ENCODE data around the gene ITGA6.
"Not testable (repeated sequence)": the region's sequence is repeated elsewhere in the genome, so short reads cannot be mapped to it uniquely, and the experiment has no call there.

ITGA6 gene

GRCh38 chr2:172531309-172531708 lies 103.9 kb downstream of the ITGA6 start:
- Histone ChIP-seq H3K4me2 (ENCODE audit: low read length) (no peak overlapping the region), H3K4me1 (ENCODE audit: control insufficient read depth, low read length) (peaks cover 7% of the 10 kb centered on the region), H3K4me3 (ENCODE audit: low read length) (no peak overlapping the region), H4K20me1 (ENCODE audit: control insufficient read depth, insufficient read depth, low read depth, low read length) (no peaks in the 10 kb centered on the region), H3K79me2 (ENCODE audit: control insufficient read depth, low read length) (no peaks in the 10 kb centered on the region), H3K36me3 (ENCODE audit: control insufficient read depth, low read length) (peaks cover 6% of the 10 kb centered on the region), H3K27ac (ENCODE audit: low read depth, low read length) (no peak overlapping the region), H3K27me3 (ENCODE audit: control insufficient read depth, low read length) (no peaks in the 10 kb centered on the region), H3K9me3 (ENCODE audit: control insufficient read depth, insufficient read depth, low read length) (peaks cover 37% of the 10 kb centered on the region), H3F3A (ENCODE audit: control insufficient read depth, insufficient read depth) (no peaks in the 10 kb centered on the region), H3K9me2 (replicated peaks; ENCODE audit: control insufficient read depth, low read length) (no peaks in the 10 kb centered on the region)
- no peak for TF ChIP-seq CTCF (IDR thresholded peaks at IDR 0.05; ENCODE audit: low read depth, low read length, poor library complexity, severe bottlenecking)
- TF ChIP-seq EZH2phosphoT487 (IDR thresholded peaks at IDR 0.05; ENCODE audit: borderline replicate concordance, low read length), result no peak

GRCh38 chr2:172532461-172532860 lies 105.1 kb downstream of the ITGA6 start:
- H3K9me3 ChIP-seq (ENCODE audit: control insufficient read depth, insufficient read depth, low read length), result peaks cover 37% of the 10 kb centered on the region
- H3K27me3 ChIP-seq (ENCODE audit: control insufficient read depth, low read length); H3K9me2 ChIP-seq (replicated peaks; ENCODE audit: control insufficient read depth, low read length); H3K4me2 ChIP-seq (ENCODE audit: low read length); H4K20me1 ChIP-seq (ENCODE audit: control insufficient read depth, insufficient read depth, low read depth, low read length); H3K4me1 ChIP-seq (ENCODE audit: control insufficient read depth, low read length); H3K36me3 ChIP-seq (ENCODE audit: control insufficient read depth, low read length); H3K27ac ChIP-seq (ENCODE audit: low read depth, low read length); H3K79me2 ChIP-seq (ENCODE audit: control insufficient read depth, low read length); H3K4me3 ChIP-seq (ENCODE audit: low read length); H3F3A ChIP-seq (ENCODE audit: control insufficient read depth, insufficient read depth): not testable (repeated sequence)

DNA sequence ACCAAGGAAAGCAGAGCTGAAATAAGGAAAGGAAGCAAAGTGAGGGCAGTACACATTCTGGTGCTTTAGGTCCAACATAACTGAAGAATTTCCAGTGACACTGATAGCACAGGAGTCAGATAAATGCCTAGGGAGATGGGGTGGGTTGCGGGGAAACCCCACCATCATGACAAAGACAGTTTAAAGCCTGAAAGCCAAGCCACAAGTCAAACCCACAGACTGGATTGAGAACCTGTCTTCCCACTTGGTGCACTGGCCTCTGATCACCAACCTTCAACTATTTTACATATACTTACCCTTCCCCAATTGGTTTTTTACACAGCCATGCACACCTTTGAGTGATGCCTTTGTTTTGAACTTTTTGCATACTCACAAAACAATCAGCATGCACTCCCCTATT lies 106.3 kb downstream of the ITGA6 start:
- Histone ChIP-seq H3K4me3 (ENCODE audit: low read length) (no peak overlapping the region), H3K79me2 (ENCODE audit: control insufficient read depth, low read length) (no peaks in the 10 kb centered on the region), H3K27ac (ENCODE audit: low read depth, low read length) (no peak overlapping the region), H3K9me2 (replicated peaks; ENCODE audit: control insufficient read depth, low read length) (no peaks in the 10 kb centered on the region), H3F3A (ENCODE audit: control insufficient read depth, insufficient read depth) (no peaks in the 10 kb centered on the region), H3K9me3 (ENCODE audit: control insufficient read depth, insufficient read depth, low read length) (peaks cover 37% of the 10 kb centered on the region), H3K27me3 (ENCODE audit: control insufficient read depth, low read length) (no peaks in the 10 kb centered on the region), H4K20me1 (ENCODE audit: control insufficient read depth, insufficient read depth, low read depth, low read length) (no peaks in the 10 kb centered on the region), H3K36me3 (ENCODE audit: control insufficient read depth, low read length) (peaks cover 6% of the 10 kb centered on the region), H3K4me1 (ENCODE audit: control insufficient read depth, low read length) (peaks cover 7% of the 10 kb centered on the region), H3K4me2 (ENCODE audit: low read length) (no peak overlapping the region)
- TF ChIP-seq EZH2phosphoT487 (IDR thresholded peaks at IDR 0.05; ENCODE audit: borderline replicate concordance, low read length), result no peak
- TF ChIP-seq CTCF (IDR thresholded peaks at IDR 0.05; ENCODE audit: low read depth, low read length, poor library complexity, severe bottlenecking), result no peak

DNA sequence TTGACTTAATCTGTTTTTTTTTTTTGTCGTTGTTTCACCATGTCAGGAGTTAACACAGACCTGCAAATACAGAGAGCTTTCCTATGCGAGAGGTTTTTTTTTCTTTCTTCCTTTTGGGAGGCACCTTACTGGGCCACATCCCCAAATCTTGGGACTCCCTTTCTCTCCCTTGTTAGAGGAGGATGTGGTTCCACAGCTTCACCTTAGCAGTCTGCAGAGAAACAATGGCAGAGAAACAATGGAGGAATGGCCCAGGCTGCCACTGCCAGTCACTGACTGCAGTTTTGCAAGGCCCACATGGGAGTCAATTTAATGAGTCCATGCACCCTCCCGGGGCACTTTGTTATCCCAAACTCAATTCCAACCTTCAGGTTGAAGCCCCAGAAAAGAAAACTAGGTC lies 107.7 kb downstream of the ITGA6 start:
- H3K27ac ChIP-seq (ENCODE audit: low read depth, low read length), result no peak overlapping the region
- no peaks in the 10 kb centered on the region for H4K20me1 ChIP-seq (ENCODE audit: control insufficient read depth, insufficient read depth, low read depth, low read length)
- H3K4me2 ChIP-seq (ENCODE audit: low read length), result no peak overlapping the region
- no peak overlapping the region for H3K4me3 ChIP-seq (ENCODE audit: low read length)
- no peaks in the 10 kb centered on the region for H3K79me2 ChIP-seq (ENCODE audit: control insufficient read depth, low read length)
- peaks cover 43% of the 10 kb centered on the region for H3K9me3 ChIP-seq (ENCODE audit: control insufficient read depth, insufficient read depth, low read length)
- peaks cover 7% of the 10 kb centered on the region for H3K4me1 ChIP-seq (ENCODE audit: control insufficient read depth, low read length)
- H3K27me3 ChIP-seq (ENCODE audit: control insufficient read depth, low read length), result no peaks in the 10 kb centered on the region
- H3K9me2 ChIP-seq (replicated peaks; ENCODE audit: control insufficient read depth, low read length), result no peaks in the 10 kb centered on the region
- H3F3A ChIP-seq (ENCODE audit: control insufficient read depth, insufficient read depth), result no peaks in the 10 kb centered on the region
- TF ChIP-seq CTCF (IDR thresholded peaks at IDR 0.05; ENCODE audit: low read depth, low read length, poor library complexity, severe bottlenecking), result no peak
- TF ChIP-seq EZH2phosphoT487 (IDR thresholded peaks at IDR 0.05; ENCODE audit: borderline replicate concordance, low read length), result no peak
- H3K36me3 ChIP-seq (ENCODE audit: control insufficient read depth, low read length), result peaks cover 5% of the 10 kb centered on the region

GRCh38 chr2:172537851-172538250 lies 110.5 kb downstream of the ITGA6 start:
- not testable (repeated sequence) for H3K36me3 ChIP-seq (ENCODE audit: control insufficient read depth, low read length); H3K79me2 ChIP-seq (ENCODE audit: control insufficient read depth, low read length); H3K27me3 ChIP-seq (ENCODE audit: control insufficient read depth, low read length); H3K4me2 ChIP-seq (ENCODE audit: low read length); H4K20me1 ChIP-seq (ENCODE audit: control insufficient read depth, insufficient read depth, low read depth, low read length); H3F3A ChIP-seq (ENCODE audit: control insufficient read depth, insufficient read depth); H3K4me3 ChIP-seq (ENCODE audit: low read length); H3K9me2 ChIP-seq (replicated peaks; ENCODE audit: control insufficient read depth, low read length); H3K4me1 ChIP-seq (ENCODE audit: control insufficient read depth, low read length); H3K27ac ChIP-seq (ENCODE audit: low read depth, low read length)
- peaks cover 35% of the 10 kb centered on the region for H3K9me3 ChIP-seq (ENCODE audit: control insufficient read depth, insufficient read depth, low read length)

All from DOHH2 (cell line).